SIG-M5 treated with dmso at 0.1 percent for 504 hours (cell line): ENCODE measurements around the gene CDK19.
A peak's percentile ranks its signal among the peaks of the same experiment; 100 is the strongest.

Source experiments
- DNase-seq: peaks from one replicate; lab custom pipeline; 2025; ENCODE audit not compliant: unreplicated experiment; lab: John Stamatoyannopoulos, UW

Gene CDK19

GRCh38 chr6:110662490-110663211 is 152.6 kb downstream of the CDK19 start:
- no peak for DNase-seq

DNA sequence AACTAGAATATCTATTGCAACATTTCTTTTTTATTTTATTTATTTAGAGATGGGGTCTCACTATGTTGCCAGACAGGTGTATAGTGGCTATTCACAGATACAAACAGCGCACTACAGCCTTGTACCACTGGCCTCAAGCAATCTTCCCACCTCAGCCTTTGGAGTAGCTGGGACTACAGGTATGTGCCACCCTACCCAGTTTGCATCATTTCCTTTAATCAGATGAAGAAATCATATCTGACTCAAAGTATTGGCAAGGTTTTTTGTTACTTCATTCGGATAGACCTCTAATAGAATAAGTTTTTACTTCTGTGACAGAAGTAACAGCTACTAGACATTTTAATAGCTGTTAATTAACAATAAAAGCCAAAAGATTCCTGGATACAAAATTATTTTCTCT is 153.9 kb downstream of the CDK19 start:
- DNase-seq, result no peak

GRCh38 chr6:110660066-110660655 is 155.1 kb downstream of the CDK19 start:
- DNase-seq, result no peak

DNA sequence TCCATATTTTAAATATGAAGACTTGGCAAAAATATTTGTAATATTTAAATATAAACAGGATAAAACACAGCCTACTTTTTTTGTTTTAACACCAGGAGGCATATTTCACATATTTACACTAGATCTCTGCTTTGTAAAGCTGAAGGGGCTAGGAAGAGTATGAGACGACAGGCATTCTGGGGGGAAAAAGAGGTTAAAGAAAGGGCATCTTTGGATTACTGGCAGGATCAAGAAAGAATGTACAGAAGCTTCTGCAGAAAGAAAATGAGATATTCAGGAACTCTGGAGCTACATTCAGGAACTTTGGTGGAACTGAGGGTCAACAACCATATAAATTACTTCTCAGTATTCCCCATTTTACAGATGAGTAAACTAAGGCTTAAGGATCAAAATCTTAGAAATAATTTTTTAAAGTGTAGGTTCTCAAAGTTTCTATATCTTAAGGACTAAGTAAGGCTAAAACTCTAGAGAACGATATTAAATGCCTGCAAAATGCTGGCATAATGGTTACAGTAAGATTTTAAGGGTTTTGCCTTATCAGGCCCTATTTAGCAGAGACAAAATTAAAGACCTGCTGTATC is 156.5 kb downstream of the CDK19 start:
- DNase-seq, result no peak

DNA sequence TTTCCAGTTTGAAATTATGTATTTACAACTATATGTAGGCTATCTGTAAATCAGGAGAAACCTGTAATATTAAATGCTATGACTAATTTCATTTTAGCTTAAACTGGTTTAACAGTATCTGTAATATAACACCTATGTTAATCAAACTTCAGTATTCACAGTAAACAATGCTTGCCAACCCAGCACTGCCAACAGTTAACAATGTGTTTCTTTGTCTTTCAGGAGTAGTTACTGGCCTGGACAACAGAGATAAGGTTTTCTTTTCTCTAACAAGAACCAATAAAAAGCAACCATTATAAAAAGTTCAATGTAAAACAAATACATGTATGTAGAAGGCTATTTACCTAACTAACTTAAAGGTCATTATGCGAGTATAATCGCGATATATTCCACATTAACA is 158.8 kb downstream of the CDK19 start:
- DNase-seq, result no peak

- DNase-seq, result no peak
These were observed 159.4 kb downstream of the CDK19 start for GRCh38 chr6:110655821-110656220.

DNA sequence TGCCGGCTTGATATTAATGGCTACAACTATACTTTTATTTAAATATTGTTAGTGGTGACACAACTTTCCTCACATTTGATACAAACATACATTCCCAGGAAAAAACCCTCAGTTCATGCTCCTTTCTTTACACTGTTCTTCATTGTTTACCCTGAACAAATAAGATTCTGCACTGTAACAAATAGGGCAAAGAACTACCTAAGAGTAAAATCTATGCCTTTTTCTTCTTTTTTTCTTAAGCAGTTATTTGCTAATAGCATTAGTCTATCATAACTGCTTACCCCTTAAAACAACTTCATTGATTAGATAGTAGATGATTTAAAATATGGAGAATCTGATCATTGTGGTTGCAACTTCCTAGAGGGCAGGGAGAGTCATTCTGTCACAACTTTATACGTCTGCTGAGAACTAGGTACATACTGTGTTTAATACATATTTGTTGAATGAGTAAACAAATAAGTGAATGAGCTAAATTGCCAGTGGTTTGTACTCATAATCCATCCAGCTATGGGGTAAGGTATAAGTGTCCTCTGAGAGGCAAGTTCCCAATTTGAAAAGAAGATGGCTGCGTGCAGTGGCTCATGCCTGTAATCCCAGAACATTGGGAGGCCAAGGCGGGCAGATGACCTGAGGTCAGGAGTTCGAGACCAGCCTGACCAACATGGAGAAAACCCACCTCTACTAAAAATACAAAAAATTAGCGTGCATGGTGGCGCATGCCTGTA is 161.0 kb downstream of the CDK19 start:
- DNase-seq, result no peak

DNA sequence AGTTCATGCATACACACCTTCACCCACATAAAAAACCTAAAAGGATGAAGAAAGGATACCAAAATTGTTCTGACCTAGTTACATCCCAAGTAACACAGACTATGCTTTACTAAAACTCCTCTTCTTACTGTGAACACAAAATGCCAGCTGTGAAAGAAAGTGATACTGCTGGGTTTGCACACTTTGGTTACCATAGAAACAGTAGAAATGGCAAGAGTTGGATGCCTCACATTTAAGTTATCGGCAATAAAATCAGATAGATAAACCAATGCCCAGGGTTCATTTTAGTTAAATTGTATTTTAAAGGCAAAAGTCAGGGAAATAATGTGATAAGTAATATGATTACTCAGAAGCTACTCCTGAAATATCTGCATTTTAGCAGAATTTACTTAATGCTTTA is 161.9 kb downstream of the CDK19 start:
- no peak for DNase-seq

DNA sequence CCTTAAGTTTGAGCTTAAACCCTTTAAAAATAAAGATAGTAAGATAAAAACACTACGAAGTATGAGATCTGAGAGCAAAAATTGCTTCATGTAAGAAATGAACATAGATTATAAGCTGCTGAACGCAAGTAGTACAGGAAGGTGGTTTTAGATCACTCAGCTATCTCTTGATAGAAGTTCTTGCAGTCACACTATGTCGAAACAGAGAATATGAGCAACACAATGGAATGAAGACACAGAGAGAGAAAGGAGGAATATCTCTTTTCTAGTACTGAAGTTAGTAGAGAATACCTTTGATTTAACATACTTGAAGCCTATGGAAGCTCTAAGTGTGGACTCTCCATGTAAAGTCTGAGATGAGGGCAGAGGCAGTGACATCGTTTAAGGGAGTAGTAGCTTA is 162.7 kb downstream of the CDK19 start:
- DNase-seq, result no peak

DNA sequence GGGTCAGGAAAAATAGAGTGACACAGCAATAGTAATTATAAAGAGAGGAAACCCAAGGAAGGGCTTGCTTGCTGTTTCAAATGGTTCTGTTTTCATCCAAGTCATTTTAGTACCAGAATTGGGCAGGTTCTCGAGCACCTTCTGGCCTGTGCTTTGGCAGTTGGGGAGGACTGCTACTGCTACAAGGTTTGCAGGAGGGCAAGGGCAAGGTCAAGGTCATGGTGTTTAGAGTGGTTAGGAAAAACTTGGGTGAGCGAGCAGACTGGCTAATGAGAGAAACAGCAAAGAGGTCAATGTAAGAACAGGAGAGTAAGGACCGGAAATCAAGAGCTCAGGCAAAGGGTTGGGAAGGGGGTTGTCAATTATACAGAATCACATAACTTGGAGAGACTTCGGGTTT is 164.5 kb downstream of the CDK19 start:
- no peak for DNase-seq

DNA sequence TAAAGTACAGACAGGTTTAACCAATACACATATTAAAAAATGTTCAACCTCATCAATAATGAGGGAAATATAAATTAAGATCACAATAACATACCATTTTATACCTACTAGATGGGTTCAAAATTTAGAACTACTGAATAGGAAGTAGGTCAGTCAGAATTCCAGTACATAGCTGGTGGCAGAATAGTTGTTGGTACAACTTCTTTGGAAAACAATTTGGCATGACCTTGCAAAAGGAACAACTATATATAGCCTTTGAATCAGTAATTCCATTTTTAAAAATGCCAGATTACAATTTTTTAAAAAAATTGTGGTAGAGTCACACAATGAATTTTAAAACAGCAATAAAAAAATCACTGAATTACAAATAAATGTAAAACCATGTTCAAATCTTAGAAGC is 165.6 kb downstream of the CDK19 start:
- DNase-seq, result no peak

DNA sequence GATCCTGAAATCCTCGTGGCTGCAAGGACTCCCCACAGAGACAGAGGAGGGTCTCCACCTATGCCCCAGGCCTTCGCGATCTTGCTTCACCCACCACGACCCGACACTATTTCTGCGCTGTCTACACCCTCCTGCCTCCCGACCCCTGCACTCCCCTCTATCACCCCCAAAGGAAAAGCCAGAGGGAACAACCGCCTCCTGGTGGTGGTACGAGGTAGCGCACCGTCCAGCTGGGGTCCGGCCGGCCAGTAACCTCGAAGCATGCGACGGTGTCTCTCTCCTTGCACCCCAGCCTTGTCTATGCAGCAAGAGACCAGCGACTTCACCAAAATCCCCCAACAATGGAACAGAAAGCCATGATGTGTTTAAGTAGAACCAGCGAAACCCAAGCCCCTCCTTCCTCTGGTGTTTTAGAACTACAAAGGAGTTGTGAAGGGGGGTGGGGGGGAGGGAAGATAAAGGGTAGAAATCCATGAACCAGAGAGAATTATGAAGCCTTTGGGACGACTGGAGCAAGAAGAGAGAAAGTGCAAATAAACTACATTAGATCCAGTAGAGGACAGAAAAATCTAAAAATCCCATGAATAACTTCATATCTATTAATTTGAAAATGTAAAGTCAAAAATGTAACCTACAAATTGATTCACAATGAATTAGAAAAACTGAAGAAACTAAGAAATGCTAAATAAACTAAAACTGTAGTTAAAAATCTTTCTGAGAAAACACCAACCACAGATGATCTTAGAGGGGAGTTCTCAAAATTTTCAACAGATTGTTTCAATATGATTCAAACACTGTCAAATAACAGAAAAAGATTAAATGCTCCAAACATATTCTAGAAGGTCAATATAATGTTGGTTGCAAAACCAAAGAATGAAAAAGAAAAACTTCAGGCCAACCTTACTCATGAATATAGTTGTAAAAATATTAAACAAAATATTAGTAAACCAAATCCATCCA is 168.0 kb downstream of the CDK19 start:
- DNase-seq, result no peak

- no peak for DNase-seq
These were observed 168.9 kb downstream of the CDK19 start for GRCh38 chr6:110646419-110646698.

- no peak for DNase-seq
These were observed 169.4 kb downstream of the CDK19 start for GRCh38 chr6:110645685-110646418.

DNA sequence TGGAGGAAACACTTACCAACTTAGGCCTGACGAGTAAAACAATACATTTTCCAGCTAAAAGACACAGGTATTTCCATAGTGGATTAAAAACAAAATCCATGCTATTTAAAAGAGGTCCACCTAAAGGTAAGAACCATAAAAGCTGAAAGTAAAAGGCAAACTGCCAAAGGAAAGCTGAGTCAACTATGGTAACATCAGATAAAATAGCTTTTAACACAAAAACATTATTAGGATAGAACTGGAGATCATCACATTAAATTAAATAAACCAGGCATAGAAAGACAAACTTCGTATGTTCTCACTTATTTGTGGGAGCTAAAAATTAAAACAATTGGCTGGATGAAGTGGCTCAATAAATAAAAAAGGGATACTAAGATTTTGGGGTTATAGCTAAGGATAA is 172.1 kb downstream of the CDK19 start:
- no peak for DNase-seq

DNA sequence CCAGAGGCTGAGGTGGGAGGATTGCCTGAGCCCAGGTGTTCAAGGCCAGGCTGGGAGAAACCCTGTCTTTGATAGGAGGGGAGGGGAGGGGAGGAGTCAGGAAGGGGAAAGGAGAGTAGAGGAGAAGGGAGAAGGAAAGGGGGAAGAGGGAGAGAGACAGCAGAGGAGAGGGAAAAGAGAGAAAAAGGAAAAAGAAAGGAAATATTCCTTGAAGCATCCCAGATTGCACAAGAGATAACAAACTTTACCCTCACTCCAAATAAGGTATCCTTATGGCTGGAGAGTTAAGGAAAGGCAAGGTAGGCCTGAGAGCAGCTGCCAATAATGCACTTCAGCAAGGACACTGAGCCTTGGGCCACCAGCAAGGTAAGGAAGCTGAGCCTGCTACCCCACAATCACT is 172.6 kb downstream of the CDK19 start:
- no peak for DNase-seq

DNA sequence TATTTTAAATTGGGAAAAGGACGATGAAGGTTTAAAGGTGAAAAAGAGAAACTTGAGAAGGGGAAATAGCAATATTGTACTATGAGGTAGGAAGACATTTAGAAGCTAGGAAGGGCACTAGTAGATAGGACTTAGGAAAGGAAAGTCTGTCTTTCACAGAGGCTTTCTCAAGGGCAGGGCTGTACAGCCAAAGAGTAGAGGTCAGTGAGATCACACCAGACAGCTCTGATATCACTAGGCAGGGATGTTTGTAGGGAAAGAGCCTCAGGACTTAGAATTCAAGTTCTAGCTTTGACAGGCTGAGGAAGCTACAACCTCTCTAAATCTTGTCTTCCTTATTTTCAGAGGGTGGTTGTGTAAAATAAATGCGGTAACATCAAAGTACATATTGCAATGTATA is 178.5 kb downstream of the CDK19 start:
- DNase-seq, result no peak

- peak; percentile 22 for DNase-seq
These were observed 180.2 kb downstream of the CDK19 start for GRCh38 chr6:110635096-110635495.

DNA sequence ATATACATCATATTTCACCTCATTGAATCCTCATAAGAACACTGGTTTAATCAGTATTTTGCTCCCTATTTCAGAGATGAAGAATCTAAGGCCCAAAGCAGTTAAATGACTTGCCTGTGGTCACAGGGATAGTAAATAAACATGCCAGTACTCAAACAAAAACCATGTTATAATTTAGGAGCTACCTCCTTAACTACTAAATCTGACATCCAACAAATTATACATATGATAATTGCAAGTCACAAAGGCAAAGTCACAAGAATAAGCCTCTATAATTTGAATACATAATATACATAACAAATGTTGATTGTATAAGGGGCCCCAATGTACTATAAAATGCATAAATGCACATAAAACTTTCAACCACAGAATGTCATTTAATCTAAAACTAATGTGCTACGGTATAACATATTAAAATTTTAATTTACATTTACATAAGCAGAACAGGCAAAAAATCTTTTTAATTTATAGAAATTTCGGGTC is 181.5 kb downstream of the CDK19 start:
- no peak for DNase-seq

- no peak for DNase-seq
These were observed 186.1 kb downstream of the CDK19 start for GRCh38 chr6:110629153-110629552.
